Measurements from ENCODE around the gene OR6T1.

OR6T1 gene

GRCh38 chr11:123905826-123906225 is 37.8 kb downstream of the OR6T1 start:
- no peak overlapping the region for H3K4me3 ChIP-seq (ENCODE audit: low read depth, low read length)
- DNase-seq, result no peak
- H3K27me3 ChIP-seq (replicated peaks), result no peaks in the 10 kb centered on the region
- H3K27ac ChIP-seq, result no peak overlapping the region
- H3K36me3 ChIP-seq (replicated peaks), result no peaks in the 10 kb centered on the region
- in situ Hi-C loops (cut with HindIII; ENCODE audit: low pct_ligation_motif_present, low sequenced_read_pairs), result no loop called here
- no peak for TF ChIP-seq CTCF (IDR thresholded peaks at IDR 0.05; ENCODE audit: low read depth, low read length, missing control alignments)

GRCh38 chr11:123904932-123905331 is 38.7 kb downstream of the OR6T1 start:
- Histone ChIP-seq H3K27ac (no peak overlapping the region), H3K36me3 (replicated peaks) (no peaks in the 10 kb centered on the region), H3K27me3 (replicated peaks) (no peaks in the 10 kb centered on the region), H3K4me3 (ENCODE audit: low read depth, low read length) (no peak overlapping the region)
- DNase-seq, result no peak
- in situ Hi-C loops (cut with HindIII; ENCODE audit: low pct_ligation_motif_present, low sequenced_read_pairs), result no loop called here
- no peak for TF ChIP-seq CTCF (IDR thresholded peaks at IDR 0.05; ENCODE audit: low read depth, low read length, missing control alignments)

GRCh38 chr11:123903932-123904331 is 39.7 kb downstream of the OR6T1 start:
- no peak for TF ChIP-seq CTCF (IDR thresholded peaks at IDR 0.05; ENCODE audit: low read depth, low read length, missing control alignments)
- in situ Hi-C loops (cut with HindIII; ENCODE audit: low pct_ligation_motif_present, low sequenced_read_pairs), result no loop called here
- Histone ChIP-seq H3K27ac (no peak overlapping the region), H3K4me3 (ENCODE audit: low read depth, low read length) (no peak overlapping the region), H3K27me3 (replicated peaks) (no peaks in the 10 kb centered on the region), H3K36me3 (replicated peaks) (no peaks in the 10 kb centered on the region)
- DNase-seq, result no peak

- DNase-seq, result no peak
- H3K4me3 ChIP-seq (ENCODE audit: low read depth, low read length), result no peak within 1 kb of the TSS
- no peaks in the 10 kb centered on the region for H3K27me3 ChIP-seq (replicated peaks)
- TF ChIP-seq CTCF (IDR thresholded peaks at IDR 0.05; ENCODE audit: low read depth, low read length, missing control alignments), result no peak
- in situ Hi-C loops (cut with HindIII; ENCODE audit: low pct_ligation_motif_present, low sequenced_read_pairs), result no loop called here
- no peaks in the 10 kb centered on the region for H3K36me3 ChIP-seq (replicated peaks)
- no peak within 1 kb of the TSS for H3K27ac ChIP-seq
Measured at GRCh38 chr11:123901867-123902266, 41.8 kb downstream of the OR6T1 start, which contains the start of gene OR8D4. OR8D4 (plus strand) TSS chr11:123902167; CDS start chr11:123906432, 4,265 bp downstream.

- no peak overlapping the region for H3K27ac ChIP-seq
- TF ChIP-seq CTCF (IDR thresholded peaks at IDR 0.05; ENCODE audit: low read depth, low read length, missing control alignments), result no peak
- DNase-seq, result no peak
- H3K27me3 ChIP-seq (replicated peaks), result no peaks in the 10 kb centered on the region
- no peaks in the 10 kb centered on the region for H3K36me3 ChIP-seq (replicated peaks)
- H3K4me3 ChIP-seq (ENCODE audit: low read depth, low read length), result no peak overlapping the region
- in situ Hi-C loops (cut with HindIII; ENCODE audit: low pct_ligation_motif_present, low sequenced_read_pairs), result no loop called here
Measured at GRCh38 chr11:123899792-123900191, 43.8 kb downstream of the OR6T1 start.

Data from brain microvascular endothelial cell (primary cell).